GM18508 (cell line): ENCODE measurements around the gene RAB11FIP3.
"Not testable (repeated sequence)": the region's sequence is repeated elsewhere in the genome, so short reads cannot be mapped to it uniquely, and the experiment has no call there.

Experiments
- ATAC-seq: cut with Tn5 transposase; IDR thresholded peaks from one replicate; pipeline ENCODE4 v1.9.1; 2021; ENCODE audit warnings: moderate number of reproducible peaks; ENCODE audit not compliant: insufficient read depth, unreplicated experiment

Gene RAB11FIP3

GRCh38 chr16:489606-490005 is 64.2 kb downstream of the RAB11FIP3 start:
- no peak for ATAC-seq

DNA sequence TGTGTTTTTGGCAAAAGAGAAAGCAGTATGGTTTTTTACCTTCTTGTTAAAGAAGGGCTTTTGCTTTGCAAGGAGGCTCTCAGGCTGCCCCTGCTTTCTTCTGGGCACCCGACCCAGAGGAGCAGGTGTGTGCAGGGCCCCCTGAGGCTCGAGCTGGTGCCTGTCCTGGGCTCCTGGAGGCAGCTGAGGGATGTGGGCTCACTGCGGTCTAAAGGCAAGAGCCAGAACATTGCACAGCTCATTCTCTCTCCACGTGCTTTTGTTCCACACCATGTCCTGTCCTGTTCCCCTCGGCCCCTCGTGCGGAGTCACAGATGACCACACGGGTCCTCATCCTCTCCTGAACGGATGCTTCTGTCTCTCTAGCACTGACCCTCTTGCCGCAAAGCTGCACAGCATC is 65.3 kb downstream of the RAB11FIP3 start:
- no peak for ATAC-seq

- no peak for ATAC-seq
Observed at GRCh38 chr16:491220-491919, 65.9 kb downstream of the RAB11FIP3 start.

DNA sequence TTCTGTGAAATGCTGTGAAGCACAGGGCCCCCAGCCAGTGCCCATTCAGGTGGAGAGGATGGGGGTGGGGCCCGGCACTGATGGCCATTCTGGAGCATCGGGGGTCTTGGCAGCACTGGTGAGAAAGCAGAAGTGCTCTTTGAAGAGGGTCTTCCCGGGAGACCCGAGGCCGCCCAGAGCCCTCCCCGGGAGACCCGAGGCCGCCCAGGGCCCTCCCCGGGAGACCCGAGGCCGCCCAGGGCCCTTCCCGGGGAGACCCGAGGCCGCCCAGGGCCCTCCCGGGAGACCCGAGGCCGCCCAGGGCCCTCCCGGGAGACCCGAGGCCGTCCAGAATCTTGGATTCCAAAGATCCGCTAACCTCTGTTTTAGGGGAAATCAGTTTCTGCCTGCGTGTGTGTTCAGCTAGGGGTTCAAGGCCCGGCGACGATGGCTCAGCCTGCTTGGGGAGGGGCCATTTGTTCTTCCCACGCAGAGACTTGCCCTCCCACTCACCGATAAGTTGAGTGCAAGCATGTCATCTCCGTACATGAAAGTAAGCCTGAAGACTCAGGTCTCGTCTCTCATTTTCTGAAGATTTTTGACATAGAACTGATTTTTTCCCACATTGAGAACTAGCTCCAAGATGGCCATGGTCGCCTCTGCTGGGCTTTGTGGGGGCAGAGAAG is 66.9 kb downstream of the RAB11FIP3 start:
- ATAC-seq: no peak

DNA sequence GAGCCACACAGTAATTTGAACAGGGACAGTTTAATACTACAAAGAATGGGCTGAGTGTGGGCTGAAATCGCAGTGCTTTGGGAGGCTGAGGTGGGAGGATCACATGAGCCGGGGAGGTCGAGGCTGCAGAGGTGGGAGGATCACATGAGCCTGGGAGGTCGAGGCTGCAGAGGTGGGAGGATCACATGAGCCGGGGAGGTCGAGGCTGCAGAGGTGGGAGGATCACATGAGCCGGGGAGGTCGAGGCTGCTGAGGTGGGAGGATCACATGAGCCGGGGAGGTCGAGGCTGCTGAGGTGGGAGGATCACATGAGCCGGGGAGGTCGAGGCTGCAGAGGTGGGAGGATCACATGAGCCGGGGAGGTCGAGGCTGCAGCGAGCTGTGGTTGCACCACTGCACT is 69.2 kb downstream of the RAB11FIP3 start:
- not testable (repeated sequence) for ATAC-seq

GRCh38 chr16:495127-495748 is 69.8 kb downstream of the RAB11FIP3 start:
- ATAC-seq: no peak

DNA sequence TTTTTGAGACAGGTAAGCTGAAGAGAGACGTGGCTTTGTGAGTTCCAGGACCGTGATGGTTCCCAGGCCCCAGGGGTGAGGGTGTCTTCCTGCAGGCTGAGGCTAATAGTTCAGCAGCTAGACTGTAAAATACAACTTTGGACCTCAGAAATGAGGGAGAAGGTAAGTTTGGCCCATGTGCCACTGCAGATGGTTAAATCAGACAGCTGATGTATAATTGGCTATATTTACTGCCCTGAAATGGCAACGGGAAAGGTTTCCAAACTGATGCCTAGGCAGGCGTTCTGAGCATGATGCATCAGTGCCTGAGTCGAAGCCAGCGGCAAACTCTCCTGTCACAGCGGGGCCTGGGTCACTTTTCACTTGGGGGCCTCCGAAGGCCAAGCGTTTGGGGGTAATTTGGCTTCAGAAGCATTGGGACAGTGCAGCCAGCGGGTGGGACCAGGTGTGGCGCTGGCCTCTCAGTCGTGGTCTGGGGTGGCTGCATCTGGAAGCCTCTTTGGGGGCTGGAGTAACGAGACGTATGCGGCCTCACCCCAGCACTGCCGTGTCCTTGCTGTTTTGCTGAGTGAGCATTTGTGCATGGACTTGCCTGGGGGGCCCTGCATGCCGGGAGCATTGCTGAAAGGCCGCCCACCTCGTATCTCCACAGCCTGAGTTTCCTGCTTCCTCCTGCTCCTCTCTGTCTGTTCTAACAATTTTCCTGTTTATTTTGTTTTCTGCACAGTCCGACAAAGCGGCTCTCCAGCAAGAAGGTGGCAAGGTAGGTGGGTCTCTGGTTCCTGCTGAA is 70.8 kb downstream of the RAB11FIP3 start:
- no peak for ATAC-seq

DNA sequence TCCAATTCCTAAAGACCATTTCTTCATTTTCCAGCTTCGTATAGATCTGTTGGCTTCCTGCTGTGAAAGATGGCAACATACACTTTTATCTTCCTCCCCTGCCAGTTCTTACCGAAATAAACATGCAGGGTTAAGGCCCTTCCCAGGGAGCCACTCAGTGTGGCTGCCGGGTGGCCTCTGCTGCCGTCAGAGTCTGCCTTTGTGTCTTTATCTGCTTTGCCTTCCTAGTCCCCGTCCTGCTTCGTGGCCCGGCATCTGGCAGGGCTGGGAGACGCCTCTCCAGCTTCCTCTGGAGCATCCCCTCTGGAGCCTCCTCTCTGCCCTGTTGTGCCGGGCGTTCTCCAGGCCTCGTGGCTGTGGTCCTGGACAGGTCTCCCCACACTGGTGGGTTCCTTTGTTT is 71.8 kb downstream of the RAB11FIP3 start:
- ATAC-seq: no peak

DNA sequence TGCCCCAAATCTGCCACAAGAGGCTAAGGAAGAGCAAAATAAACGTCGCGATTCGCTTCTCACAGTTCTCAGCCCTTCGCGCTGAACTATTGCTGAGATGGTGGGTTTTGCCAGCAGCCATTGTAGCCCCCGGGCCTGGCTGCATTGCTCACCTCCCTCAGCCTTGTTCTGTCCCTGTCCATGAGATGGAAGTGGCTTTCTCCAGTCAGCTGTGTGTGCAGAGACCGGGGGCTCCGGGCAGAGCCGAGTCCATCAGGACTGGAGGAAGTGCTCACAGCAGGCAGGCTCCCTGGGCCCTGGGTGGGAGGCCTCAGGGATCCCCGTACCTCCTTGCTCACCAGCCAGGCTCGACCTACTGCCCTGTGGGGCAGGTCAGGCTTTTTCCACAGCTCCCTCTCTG is 74.5 kb downstream of the RAB11FIP3 start:
- ATAC-seq: no peak

GRCh38 chr16:500709-501108 is 75.3 kb downstream of the RAB11FIP3 start:
- no peak for ATAC-seq

DNA sequence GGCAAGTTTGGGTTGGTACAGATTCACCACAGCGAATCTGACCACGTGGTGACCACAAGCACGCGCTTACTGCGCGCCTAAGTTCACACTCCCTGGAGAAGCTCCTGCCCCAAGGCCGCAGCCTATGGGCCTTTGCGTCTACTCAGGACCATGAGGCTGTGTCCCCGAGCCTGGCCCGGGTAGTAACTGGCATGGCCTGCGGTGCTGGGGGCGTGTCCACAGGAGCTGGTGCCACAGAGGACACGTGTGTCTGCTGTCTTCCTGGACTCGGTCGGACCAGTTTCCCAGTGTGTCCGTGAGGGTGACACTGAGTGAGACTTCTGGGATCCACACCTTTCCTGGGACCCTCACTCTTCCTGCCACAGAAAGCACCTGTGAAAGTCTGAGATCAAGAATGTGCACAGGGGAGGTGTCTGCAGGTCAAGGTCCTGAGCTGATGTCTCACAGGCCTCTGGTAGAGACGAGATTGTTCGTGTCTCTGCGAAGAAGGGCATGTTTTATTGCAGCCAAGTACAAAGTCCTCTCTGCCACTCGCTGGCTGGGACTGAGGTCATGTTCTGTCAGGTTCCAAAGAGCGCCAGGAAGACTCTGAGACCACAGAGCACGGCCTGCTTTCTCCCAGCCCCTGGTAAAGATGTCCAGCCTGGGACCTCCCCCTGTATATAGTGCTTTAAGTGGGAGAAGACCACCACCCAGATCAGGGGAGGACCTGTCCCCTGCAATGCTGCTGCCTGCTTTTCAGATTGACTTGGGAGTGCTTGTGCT is 76.9 kb downstream of the RAB11FIP3 start:
- ATAC-seq: no peak

DNA sequence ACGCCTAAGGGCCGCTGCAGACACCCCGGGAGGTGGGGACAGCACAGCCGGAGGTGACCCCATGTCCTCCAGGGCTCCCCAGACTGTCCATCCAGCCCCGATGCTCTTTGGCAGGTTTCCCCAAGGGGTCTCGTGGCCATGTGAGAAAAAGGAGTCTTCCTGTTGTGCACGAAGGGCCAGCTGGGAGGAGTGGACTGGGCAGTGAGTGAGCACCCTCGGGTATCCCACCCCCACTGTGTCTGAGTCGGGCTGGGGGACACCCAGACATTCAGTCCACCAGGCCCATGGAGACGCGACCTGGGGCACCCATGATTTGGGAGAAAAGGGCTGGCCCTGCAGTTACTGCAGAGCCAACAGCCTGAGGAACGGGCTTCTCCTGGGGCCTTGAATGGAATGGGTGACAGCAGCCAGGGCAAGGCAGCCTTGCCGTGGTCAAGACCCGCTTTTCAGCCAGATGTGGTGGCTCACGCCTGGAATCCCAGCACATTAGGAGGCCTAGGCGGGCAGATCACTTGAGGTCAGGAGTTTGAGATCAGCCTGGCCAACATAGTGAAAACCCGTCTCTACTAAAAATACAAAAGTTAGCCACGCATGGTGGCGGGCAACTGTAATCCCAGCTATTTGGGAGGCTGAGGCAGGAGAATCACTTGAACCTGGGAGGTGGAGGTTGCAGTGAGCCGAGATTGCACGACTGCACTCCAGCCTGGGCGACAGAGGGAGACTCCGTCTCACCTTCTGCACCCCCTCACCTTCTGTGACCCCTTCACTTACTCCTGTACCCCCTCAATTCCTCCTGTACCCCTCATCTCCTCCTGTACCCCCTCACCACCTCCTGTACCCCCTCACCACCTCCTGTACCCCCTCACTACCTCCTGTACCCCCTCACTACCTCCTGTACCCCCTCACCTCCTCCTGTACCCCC is 78.0 kb downstream of the RAB11FIP3 start:
- ATAC-seq: no peak

- no peak for ATAC-seq
Observed at GRCh38 chr16:505479-506245, 80.2 kb downstream of the RAB11FIP3 start.

DNA sequence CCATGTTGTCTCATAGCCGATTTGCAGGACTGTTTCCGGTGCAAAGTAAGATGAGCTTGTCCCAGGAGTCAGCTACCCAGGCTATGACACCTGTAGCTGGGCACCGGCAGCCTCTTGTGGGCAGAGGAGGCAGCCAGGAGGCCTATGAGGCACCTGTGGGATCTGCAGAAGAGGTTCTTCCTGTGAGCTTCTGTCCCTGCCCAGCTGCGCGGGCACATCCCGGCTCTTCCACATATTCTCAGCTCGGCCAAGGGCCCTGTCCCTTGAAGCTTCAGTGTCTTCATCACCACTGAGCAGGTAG is 80.7 kb downstream of the RAB11FIP3 start:
- no peak for ATAC-seq

DNA sequence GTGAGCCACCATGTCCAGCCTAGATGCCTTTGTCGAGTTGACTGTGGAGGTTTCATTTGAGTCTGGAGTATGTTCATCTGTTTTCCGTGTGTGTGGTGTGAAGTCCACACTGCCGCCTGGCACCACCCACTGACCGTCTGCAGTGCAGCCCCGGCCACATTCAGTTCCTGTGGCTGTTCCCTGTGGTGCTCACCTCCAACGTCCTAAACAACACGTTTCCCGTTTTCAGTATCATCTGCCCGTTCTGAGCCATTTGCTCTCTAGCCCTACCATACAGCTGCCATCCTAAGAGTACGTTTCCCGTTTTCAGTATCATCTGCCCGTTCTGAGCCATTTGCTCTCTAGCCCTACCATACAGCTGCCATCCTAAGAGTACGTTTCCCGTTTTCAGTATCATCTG is 82.1 kb downstream of the RAB11FIP3 start:
- ATAC-seq: not testable (repeated sequence)

GRCh38 chr16:507996-508395 is 82.5 kb downstream of the RAB11FIP3 start:
- no peak for ATAC-seq

- ATAC-seq: no peak
Observed at GRCh38 chr16:508884-509736, 83.7 kb downstream of the RAB11FIP3 start.
